Measurements from ENCODE around the gene TIGD1.

DNA sequence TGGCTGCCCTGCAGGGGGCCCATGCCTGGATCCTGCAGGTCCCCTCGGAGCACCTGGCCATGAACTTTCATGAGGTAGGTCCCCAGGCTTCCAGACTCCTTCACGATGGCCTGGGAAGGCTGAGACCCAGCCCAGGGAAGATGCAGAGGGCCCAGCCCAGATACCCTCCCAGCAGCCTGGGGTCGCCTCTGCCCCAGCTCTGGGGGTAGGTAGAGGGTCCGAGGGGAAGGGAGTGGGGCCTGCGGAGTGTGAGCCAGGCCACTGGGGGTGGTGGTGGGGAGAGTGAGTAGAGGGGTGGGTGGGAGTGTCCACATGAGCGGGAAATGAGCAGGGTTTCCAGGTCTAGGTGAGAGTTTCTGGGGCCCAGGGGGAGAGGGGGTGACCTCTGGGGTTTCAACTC lies 25.6 kb downstream of the TIGD1 start:
- no peak for TF ChIP-seq CTCF (optimal IDR thresholded peaks at IDR 0.05 in 1 of 3, IDR thresholded peaks at IDR 0.05 in 1 of 3, conservative IDR thresholded peaks at IDR 0.05 in 1 of 3; ENCODE audit: extremely low read depth in 1 of 3, insufficient read depth in 2 of 3, low read length in 3 of 3)
- no peak for TF ChIP-seq EZH2 (IDR thresholded peaks at IDR 0.05; ENCODE audit: low read length)

All from keratinocyte (primary cell).